HG03025 (cell line): ENCODE results near the gene GNPTAB.
"Not testable (repeated sequence)": the region's sequence is repeated elsewhere in the genome, so short reads cannot be mapped to it uniquely, and the experiment has no call there.

Source experiments
- ATAC-seq: cut with Tn5 transposase; IDR thresholded peaks from one replicate; pipeline ENCODE4 v1.9.1; 2021; ENCODE audit warnings: mild to moderate bottlenecking, moderate library complexity; ENCODE audit not compliant: unreplicated experiment, low FRiP score

The GNPTAB gene

GRCh38 chr12:101743242-101743641 is 87.5 kb downstream of the GNPTAB start:
- ATAC-seq = no peak

GRCh38 chr12:101740980-101741379 is 89.8 kb downstream of the GNPTAB start:
- no peak for ATAC-seq

GRCh38 chr12:101740566-101740965 is 90.2 kb downstream of the GNPTAB start:
- no peak for ATAC-seq

DNA sequence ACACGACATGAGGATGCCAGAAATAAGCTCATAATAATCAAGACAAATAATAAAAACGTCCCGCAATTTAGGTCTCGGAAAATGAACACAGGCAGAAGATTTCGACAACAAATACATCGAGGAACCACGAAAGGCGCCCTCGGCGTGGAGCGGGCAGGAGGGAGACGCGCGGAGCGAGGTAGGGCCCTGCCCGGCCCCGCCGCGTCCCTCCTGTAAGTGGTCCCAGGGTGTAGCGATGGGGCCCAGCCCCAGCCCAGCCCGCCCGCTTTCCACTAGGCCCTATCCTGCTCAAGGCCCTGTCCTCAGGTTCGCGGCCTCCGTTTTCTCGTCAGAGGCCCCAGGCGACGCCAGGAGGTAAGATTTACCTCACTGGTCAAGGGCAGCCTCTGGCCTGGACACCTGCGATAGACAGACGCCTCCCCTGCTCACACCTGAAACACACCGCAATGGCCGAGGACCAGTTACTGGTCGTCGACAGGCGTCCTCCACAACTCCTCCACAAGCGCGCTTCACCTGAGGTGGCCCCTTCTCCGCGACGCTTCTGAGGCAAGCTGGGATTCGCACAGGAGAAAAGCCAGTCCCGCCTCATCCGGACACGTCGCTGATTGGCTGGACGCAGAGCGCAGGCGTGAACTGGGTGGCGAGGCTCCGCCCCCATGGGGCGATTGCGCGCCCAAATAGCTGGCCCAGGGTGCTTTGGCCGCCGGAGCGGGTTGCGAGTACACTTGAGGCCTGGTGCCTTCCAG is 91.7 kb downstream of the GNPTAB start, which contains the start of gene SYCP3:
Gene SYCP3 (minus strand): TSS at position 543 of the 746 bp plus-strand sequence. CDS start 1,527 bp downstream, outside the sequence.
- no peak for ATAC-seq

- ATAC-seq = no peak
Measured at GRCh38 chr12:101737476-101737875, 93.3 kb downstream of the GNPTAB start.

DNA sequence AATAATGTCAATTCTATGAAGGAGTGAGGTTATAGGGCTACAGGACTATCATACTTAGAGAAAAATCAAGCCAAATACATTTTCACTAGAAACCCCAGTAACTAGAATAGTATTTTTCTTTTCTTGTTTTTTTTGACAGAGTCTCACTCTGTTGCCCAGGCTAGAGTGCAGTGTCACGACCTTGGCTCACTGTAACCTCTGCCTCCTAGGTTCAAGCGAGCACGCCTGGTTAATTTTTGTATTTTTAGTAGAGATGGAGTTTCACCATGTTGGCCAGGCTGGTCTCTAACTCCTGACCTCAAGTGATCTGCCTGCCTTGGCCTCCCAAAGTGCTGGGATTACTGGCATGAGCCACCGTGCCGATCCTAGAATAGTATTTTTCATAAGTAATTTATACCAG is 96.3 kb downstream of the GNPTAB start:
- not testable (repeated sequence) for ATAC-seq

GRCh38 chr12:101733166-101733565 is 97.6 kb downstream of the GNPTAB start:
- ATAC-seq = no peak

- ATAC-seq = no peak
Measured at GRCh38 chr12:101732318-101732717, 98.4 kb downstream of the GNPTAB start.

GRCh38 chr12:101729842-101730241 is 100.9 kb downstream of the GNPTAB start:
- no peak for ATAC-seq

- ATAC-seq = no peak
Measured at GRCh38 chr12:101727098-101727497, 103.7 kb downstream of the GNPTAB start.

DNA sequence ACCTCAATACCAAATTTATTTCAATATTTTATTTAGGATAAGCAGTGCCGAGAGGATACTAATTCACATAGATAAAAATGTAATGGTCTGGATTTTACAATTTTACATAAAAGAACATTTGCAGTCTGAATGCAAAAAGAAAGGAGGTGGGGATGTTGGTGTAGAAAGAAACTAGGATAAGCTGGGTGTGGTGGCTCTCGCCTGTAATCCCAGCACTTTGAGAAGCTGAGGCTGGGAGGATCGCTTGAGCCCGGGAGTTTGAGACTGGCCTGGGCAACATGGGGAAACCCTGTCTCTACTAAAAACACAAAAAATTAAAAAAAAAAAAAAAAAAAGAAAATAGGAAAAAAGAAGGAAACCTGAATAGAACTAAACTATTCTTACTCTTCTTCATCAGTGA is 108.4 kb downstream of the GNPTAB start:
- no peak for ATAC-seq

DNA sequence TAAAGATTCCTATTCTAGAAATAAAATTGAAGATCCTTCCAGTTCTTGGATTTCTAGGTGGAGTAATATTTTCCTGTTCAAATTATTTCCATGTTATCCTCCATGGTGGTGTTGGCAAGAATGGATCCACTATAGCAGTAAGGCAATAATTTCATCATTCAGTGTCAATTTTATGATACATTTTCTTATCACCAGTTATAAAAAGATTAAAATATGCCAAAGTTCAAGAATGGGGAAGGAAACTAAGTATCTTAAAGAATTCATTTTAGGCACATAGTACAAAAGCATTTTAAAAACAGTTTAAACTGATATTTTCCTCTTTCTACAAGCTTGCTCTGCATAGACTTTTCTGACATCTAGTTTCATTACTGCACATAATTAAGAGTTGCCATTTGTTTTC is 110.6 kb downstream of the GNPTAB start:
- no peak for ATAC-seq

GRCh38 chr12:101719566-101719965 is 111.2 kb downstream of the GNPTAB start:
- ATAC-seq = no peak

GRCh38 chr12:101714877-101715444 is 115.8 kb downstream of the GNPTAB start:
- no peak for ATAC-seq

GRCh38 chr12:101713930-101714329 is 116.8 kb downstream of the GNPTAB start:
- ATAC-seq = no peak

- ATAC-seq = no peak
Measured at GRCh38 chr12:101713059-101713682, 117.6 kb downstream of the GNPTAB start.

DNA sequence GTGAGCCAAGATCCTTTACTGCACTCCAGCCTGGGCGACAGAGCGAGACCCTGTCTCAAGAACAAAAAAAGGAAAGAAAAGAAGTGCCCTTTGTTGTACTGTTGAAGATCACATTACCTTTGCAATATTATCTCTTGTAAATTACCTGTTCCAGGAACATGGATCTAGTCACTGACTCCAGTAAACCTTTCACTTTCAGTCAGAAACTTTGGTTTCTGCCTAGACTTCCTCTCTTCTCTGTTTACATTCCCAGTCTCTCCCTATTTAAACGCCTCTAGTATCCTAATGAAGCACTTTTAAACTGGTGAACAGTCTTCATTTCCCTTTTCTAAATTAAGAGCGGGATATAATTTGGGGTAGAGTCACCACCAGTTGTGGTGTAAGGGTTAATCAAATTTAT is 120.5 kb downstream of the GNPTAB start:
- no peak for ATAC-seq

- no peak for ATAC-seq
Measured at GRCh38 chr12:101707131-101707782, 123.5 kb downstream of the GNPTAB start.

GRCh38 chr12:101706403-101706802 is 124.4 kb downstream of the GNPTAB start:
- ATAC-seq = no peak

GRCh38 chr12:101703487-101703886 is 127.3 kb downstream of the GNPTAB start:
- ATAC-seq = no peak

DNA sequence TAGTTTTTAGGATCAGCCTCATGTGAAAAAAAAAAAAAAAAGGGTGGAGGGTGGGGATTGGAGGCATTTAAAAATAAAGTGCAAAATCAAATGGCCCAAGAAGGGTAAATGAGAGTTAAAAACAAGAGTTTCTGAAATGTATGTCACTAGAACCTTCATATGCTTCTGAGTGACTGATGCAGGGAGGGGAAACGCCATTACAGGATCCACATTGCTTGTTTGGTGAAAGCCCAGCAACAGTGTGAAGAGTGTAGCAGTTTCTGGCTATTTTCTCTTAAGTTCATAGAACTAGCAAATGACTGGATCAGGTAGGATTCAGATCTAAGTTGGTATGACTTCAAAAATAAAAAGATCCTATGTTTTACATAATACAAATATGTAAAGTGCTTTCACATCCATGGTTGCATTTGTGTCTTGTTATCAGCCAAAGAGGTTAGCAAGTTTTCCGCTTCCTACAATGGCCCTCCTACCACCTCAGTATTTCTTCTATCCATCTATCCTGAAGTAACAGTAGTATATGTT is 130.4 kb downstream of the GNPTAB start:
- no peak for ATAC-seq
